Measurements from ENCODE around the gene OR8U1.

GRCh38 chr11:56410801-56411200, 35.4 kb downstream of the OR8U1 start:
- TF ChIP-seq POLR2AphosphoS5 (IDR thresholded peaks at IDR 0.05) (peak; percentile 52), CTCF (IDR thresholded peaks at IDR 0.05; ENCODE audit: poor library complexity, severe bottlenecking) (no peak), EZH2 (IDR thresholded peaks at IDR 0.05; ENCODE audit: borderline replicate concordance, insufficient read depth, low read length, poor library complexity, severe bottlenecking) (no peak), SMC3 (conservative IDR thresholded peaks at IDR 0.05; ENCODE audit: poor library complexity) (no peak), EP300 (conservative IDR thresholded peaks at IDR 0.05; ENCODE audit: poor library complexity, severe bottlenecking) (peak; percentile 60), MXI1 (conservative IDR thresholded peaks at IDR 0.05; ENCODE audit: poor library complexity, severe bottlenecking) (no peak), TAF1 (IDR thresholded peaks at IDR 0.05; ENCODE audit: low read depth) (no peak), RAD21 (conservative IDR thresholded peaks at IDR 0.05) (no peak)

Measured in neural cell (in vitro differentiated cells).